HepG2 (cell line): ENCODE data around the gene SLC12A3. TPM values are rescaled to one million over a fixed set of nuclear protein-coding genes. Genes with fewer than 3 reads are reported as not detected.
A peak's percentile ranks its signal among the peaks of the same experiment; 100 is the strongest.

Experiments used
- ARNTL ChIP-seq: sonication (generic); formaldehyde crosslinking; IDR thresholded peaks from 2 replicates; pipeline ENCODE4 v1.4.0; 2020; ENCODE audit warnings: mild to moderate bottlenecking, missing genetic modification reagents
- BCLAF1 ChIP-seq: fragments of 450-650 bp; IDR thresholded peaks from 2 replicates; pipeline ENCODE4 v1.6.1; 2017; ENCODE audit warnings: mild to moderate bottlenecking
- FOXK1 ChIP-seq: sonication (generic); formaldehyde crosslinking; IDR thresholded peaks from 2 replicates; pipeline ENCODE4 v1.4.0; 2020; ENCODE audit warnings: low read depth, missing genetic modification reagents, borderline replicate concordance
- HNRNPL ChIP-seq: fragments of 200-400 bp; formaldehyde crosslinking; IDR thresholded peaks from 2 replicates; pipeline ENCODE4 v1.6.1; 2017; ENCODE audit warnings: mild to moderate bottlenecking, low read depth, low read length
- MLLT10 ChIP-seq: sonication (generic); formaldehyde crosslinking; IDR thresholded peaks from 2 replicates; pipeline ENCODE4 v1.4.0; 2020; ENCODE audit warnings: missing genetic modification reagents
- PHF20 ChIP-seq: sonication (generic); formaldehyde crosslinking; IDR thresholded peaks from 2 replicates; pipeline ENCODE4 v1.5.0; 2020; ENCODE audit warnings: mild to moderate bottlenecking, missing genetic modification reagents
- RBAK ChIP-seq: sonication (generic); formaldehyde crosslinking; IDR thresholded peaks from 2 replicates; pipeline ENCODE4 v1.5.1; 2020; ENCODE audit warnings: mild to moderate bottlenecking, missing genetic modification reagents
- RFXANK ChIP-seq: IDR thresholded peaks from 2 replicates; pipeline ENCODE4 v1.6.1; 2016
- SMYD3 ChIP-seq: sonication (generic); formaldehyde crosslinking; IDR thresholded peaks from 2 replicates; pipeline ENCODE4 v1.8.1; 2023; ENCODE audit warnings: mild to moderate bottlenecking, missing genetic modification reagents
- YEATS4 ChIP-seq: sonication (generic); formaldehyde crosslinking; IDR thresholded peaks from 2 replicates; pipeline ENCODE4 v1.4.0; 2020; ENCODE audit warnings: missing genetic modification reagents, borderline replicate concordance
- ZNF225 ChIP-seq: sonication (generic); formaldehyde crosslinking; IDR thresholded peaks from 2 replicates; pipeline ENCODE4 v1.4.0; 2020; ENCODE audit warnings: mild to moderate bottlenecking, missing genetic modification reagents
- ZNF230 ChIP-seq: sonication (generic); formaldehyde crosslinking; IDR thresholded peaks from 2 replicates; pipeline ENCODE4 v1.4.0; 2020; ENCODE audit warnings: mild to moderate bottlenecking, missing genetic modification reagents
- ZNF281 ChIP-seq: sonication (generic); formaldehyde crosslinking; IDR thresholded peaks from 2 replicates; pipeline ENCODE4 v1.4.0; 2020; ENCODE audit warnings: missing genetic modification reagents, borderline replicate concordance
- ZNF547 ChIP-seq: sonication (generic); formaldehyde crosslinking; IDR thresholded peaks from 2 replicates; pipeline ENCODE4 v1.5.1; 2020; ENCODE audit warnings: mild to moderate bottlenecking, missing genetic modification reagents
- ZNF747 ChIP-seq: sonication (generic); formaldehyde crosslinking; IDR thresholded peaks from 2 replicates; pipeline ENCODE4 v1.8.1; 2023; ENCODE audit warnings: missing genetic modification reagents, mild to moderate bottlenecking, borderline replicate concordance
- ZNF75D ChIP-seq: sonication (generic); formaldehyde crosslinking; IDR thresholded peaks from 2 replicates; pipeline ENCODE4 v1.8.1; 2023; ENCODE audit warnings: missing genetic modification reagents, mild to moderate bottlenecking, borderline replicate concordance
- ZSCAN21 ChIP-seq: sonication (generic); formaldehyde crosslinking; IDR thresholded peaks from 2 replicates; pipeline ENCODE4 v1.8.0; 2022; ENCODE audit warnings: mild to moderate bottlenecking, missing genetic modification reagents, moderate library complexity, borderline replicate concordance
- polyA plus RNA-seq, 8 experiments: library from polyadenylated mRNA; depleted of rRNA in 3 of 8; stranded (reverse) in 7 of 8; unstranded in 1 of 8; fragments of >200 nt; fragmentation: Illumina TruSeq in 4 of 8; extraction: Trizol in 4 of 8; gene quantifications; 2 replicates each; pipeline versions ENCODE4 v1.2.1 to v1.2.3, GENCODE V29; 2011 to 2016; ENCODE audit warnings: low read depth in 4 of 8, missing spikeins in 1 of 8, mixed read lengths in 1 of 8; ENCODE audit not compliant: insufficient read depth in 1 of 8
- total RNA-seq, 5 experiments: library from RNA; depleted of rRNA; stranded (reverse); fragments of >200 nt; fragmentation: Illumina TruSeq; extraction: Trizol; gene quantifications; 2 replicates each; pipeline ENCODE4 v1.2.3, GENCODE V29; 2016; ENCODE audit warnings: low read depth in 1 of 5
- TF ChIP-seq, protein P1 (sequence below): sonication (generic); formaldehyde crosslinking; IDR thresholded peaks from 2 replicates; pipeline ENCODE4 v1.5.0; 2020; ENCODE audit warnings: mild to moderate bottlenecking, missing genetic modification reagents
- TF ChIP-seq, protein P2 (sequence below): sonication (generic); formaldehyde crosslinking; IDR thresholded peaks from 2 replicates; pipeline ENCODE4 v1.4.0; 2020; ENCODE audit warnings: missing genetic modification reagents
- TF ChIP-seq, protein P3 (sequence below): sonication (generic); formaldehyde crosslinking; conservative IDR thresholded peaks from 2 replicates; pipeline ENCODE4 v1.4.0; 2020; ENCODE audit warnings: missing genetic modification reagents

Gene SLC12A3
- total and polyA plus RNA-seq, 2 of the 13 experiments (the other 11 are each of a cell fraction or from before 2014, with no cell fraction given) = 6.2 TPM; not detected in 1

DNA sequence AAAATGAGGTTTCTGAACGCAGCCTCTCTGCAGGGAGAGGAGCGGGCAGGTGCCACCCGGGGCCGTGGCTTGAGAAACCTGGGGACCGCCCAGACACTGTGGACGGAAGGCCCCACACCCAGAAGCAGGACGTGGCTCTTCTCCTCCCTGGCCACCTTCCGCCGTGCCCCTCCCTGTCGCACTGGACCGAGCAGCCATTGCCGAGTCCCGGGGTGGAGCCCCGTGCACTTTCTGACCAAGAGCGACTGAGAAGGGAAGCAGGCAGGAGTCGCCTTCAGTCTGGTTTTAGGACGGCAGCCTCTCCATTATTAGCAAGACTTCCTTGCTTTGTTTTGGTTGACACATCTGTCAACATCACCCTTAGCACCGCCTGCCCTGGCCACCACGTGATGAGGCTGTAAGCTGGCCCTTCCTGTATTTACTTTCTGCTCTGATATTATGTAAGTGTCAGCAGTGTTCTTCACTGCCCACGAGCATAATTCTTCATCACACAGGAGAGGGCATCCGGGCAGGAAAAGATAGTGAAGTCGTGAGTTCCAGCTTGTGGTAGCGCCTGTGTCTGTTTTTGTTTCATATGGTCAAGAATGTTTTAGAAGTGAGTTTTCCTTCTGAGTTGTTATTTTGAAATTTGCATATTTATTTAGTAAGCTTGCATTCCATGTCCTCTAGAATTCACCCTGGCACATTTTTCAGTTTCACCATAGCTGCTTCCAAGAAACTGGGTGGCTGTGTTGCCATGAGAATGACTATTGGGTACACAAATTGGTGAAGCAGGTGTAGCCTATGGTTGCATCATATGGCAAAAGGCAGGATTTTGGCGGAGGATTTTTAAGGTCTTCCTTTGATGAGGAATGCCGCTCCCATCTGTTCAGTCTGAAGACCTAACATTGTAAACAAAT, 68.0 kb downstream of the SLC12A3 start (continued):
- no peak for TF ChIP-seq BCLAF1
- no peak for TF ChIP-seq RBAK (CRISPR knock-in tag)
- peak; percentile 62; the same call in 1 of the 2 replicates for TF ChIP-seq ZNF747 (CRISPR knock-in tag)
- no peak for TF ChIP-seq SMYD3 (CRISPR knock-in tag)
- TF ChIP-seq, protein P1, sequence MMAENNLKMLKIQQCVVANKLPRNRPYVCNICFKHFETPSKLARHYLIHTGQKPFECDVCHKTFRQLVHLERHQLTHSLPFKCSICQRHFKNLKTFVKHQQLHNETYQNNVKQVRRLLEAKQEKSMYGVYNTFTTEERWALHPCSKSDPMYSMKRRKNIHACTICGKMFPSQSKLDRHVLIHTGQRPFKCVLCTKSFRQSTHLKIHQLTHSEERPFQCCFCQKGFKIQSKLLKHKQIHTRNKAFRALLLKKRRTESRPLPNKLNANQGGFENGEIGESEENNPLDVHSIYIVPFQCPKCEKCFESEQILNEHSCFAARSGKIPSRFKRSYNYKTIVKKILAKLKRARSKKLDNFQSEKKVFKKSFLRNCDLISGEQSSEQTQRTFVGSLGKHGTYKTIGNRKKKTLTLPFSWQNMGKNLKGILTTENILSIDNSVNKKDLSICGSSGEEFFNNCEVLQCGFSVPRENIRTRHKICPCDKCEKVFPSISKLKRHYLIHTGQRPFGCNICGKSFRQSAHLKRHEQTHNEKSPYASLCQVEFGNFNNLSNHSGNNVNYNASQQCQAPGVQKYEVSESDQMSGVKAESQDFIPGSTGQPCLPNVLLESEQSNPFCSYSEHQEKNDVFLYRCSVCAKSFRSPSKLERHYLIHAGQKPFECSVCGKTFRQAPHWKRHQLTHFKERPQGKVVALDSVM (CRISPR knock-in tag) = peak; percentile 5
- no peak for TF ChIP-seq ZNF230 (CRISPR knock-in tag)
- TF ChIP-seq FOXK1 (CRISPR knock-in tag) = peak; percentile 98
- TF ChIP-seq, protein P2, sequence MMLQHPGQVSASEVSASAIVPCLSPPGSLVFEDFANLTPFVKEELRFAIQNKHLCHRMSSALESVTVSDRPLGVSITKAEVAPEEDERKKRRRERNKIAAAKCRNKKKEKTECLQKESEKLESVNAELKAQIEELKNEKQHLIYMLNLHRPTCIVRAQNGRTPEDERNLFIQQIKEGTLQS (CRISPR knock-in tag) = no peak; the same call in 1 of the 2 replicates
- TF ChIP-seq ZNF547 (CRISPR knock-in tag) = no peak; the same call in 1 of the 2 replicates
- TF ChIP-seq ARNTL (CRISPR knock-in tag) = peak; percentile 98
- peak; percentile 81; the same call in 1 of the 2 replicates for TF ChIP-seq MLLT10
- no peak for TF ChIP-seq ZNF75D (CRISPR knock-in tag)
- TF ChIP-seq, protein P3, sequence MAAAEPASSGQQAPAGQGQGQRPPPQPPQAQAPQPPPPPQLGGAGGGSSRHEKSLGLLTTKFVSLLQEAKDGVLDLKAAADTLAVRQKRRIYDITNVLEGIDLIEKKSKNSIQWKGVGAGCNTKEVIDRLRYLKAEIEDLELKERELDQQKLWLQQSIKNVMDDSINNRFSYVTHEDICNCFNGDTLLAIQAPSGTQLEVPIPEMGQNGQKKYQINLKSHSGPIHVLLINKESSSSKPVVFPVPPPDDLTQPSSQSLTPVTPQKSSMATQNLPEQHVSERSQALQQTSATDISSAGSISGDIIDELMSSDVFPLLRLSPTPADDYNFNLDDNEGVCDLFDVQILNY (CRISPR knock-in tag) = no peak
- TF ChIP-seq RFXANK (CRISPR knock-in tag) = no peak
- TF ChIP-seq PHF20 (CRISPR knock-in tag) = no peak; the same call in 1 of the 2 replicates
- no peak for TF ChIP-seq ZNF225 (CRISPR knock-in tag)
- TF ChIP-seq ZSCAN21 (CRISPR knock-in tag) = no peak
- TF ChIP-seq HNRNPL = no peak
- TF ChIP-seq YEATS4 (CRISPR knock-in tag) = peak; percentile 55; the same call in 1 of the 2 replicates
- TF ChIP-seq ZNF281 (CRISPR knock-in tag) = peak; percentile 58; the same call in 1 of the 2 replicates
